Panc1 (cell line): ENCODE results near the gene CYP11A1.

Experiments
- POLR2AphosphoS5 ChIP-seq: IDR thresholded peaks from 2 replicates; pipeline ENCODE4 v1.6.1; 2012; ENCODE audit warnings: mild to moderate bottlenecking, low read depth, low read length, moderate library complexity
- TCF7L2 ChIP-seq: IDR thresholded peaks from 2 replicates; pipeline ENCODE4 v1.6.1; 2011; ENCODE audit warnings: mild to moderate bottlenecking, low read depth, low read length, inconsistent platforms
- TF ChIP-seq, protein P1 (sequence below): fragments of 450-650 bp; IDR thresholded peaks from 2 replicates; pipeline ENCODE4 v1.5.1; 2017; ENCODE audit warnings: mild to moderate bottlenecking
- TF ChIP-seq, protein P2 (sequence below), 2 experiments: IDR thresholded peaks; 2 replicates each; pipeline ENCODE4 v1.6.1; 2011 to 2012; ENCODE audit warnings: low read depth in 2 of 2, control low read depth in 1 of 2, low read length in 1 of 2, mild to moderate bottlenecking in 1 of 2, moderate library complexity in 1 of 2; ENCODE audit not compliant: insufficient read depth in 1 of 2

- TF ChIP-seq, protein P1, sequence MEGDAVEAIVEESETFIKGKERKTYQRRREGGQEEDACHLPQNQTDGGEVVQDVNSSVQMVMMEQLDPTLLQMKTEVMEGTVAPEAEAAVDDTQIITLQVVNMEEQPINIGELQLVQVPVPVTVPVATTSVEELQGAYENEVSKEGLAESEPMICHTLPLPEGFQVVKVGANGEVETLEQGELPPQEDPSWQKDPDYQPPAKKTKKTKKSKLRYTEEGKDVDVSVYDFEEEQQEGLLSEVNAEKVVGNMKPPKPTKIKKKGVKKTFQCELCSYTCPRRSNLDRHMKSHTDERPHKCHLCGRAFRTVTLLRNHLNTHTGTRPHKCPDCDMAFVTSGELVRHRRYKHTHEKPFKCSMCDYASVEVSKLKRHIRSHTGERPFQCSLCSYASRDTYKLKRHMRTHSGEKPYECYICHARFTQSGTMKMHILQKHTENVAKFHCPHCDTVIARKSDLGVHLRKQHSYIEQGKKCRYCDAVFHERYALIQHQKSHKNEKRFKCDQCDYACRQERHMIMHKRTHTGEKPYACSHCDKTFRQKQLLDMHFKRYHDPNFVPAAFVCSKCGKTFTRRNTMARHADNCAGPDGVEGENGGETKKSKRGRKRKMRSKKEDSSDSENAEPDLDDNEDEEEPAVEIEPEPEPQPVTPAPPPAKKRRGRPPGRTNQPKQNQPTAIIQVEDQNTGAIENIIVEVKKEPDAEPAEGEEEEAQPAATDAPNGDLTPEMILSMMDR, result no peak
- no peak for TF ChIP-seq TCF7L2
- TF ChIP-seq, protein P2, sequence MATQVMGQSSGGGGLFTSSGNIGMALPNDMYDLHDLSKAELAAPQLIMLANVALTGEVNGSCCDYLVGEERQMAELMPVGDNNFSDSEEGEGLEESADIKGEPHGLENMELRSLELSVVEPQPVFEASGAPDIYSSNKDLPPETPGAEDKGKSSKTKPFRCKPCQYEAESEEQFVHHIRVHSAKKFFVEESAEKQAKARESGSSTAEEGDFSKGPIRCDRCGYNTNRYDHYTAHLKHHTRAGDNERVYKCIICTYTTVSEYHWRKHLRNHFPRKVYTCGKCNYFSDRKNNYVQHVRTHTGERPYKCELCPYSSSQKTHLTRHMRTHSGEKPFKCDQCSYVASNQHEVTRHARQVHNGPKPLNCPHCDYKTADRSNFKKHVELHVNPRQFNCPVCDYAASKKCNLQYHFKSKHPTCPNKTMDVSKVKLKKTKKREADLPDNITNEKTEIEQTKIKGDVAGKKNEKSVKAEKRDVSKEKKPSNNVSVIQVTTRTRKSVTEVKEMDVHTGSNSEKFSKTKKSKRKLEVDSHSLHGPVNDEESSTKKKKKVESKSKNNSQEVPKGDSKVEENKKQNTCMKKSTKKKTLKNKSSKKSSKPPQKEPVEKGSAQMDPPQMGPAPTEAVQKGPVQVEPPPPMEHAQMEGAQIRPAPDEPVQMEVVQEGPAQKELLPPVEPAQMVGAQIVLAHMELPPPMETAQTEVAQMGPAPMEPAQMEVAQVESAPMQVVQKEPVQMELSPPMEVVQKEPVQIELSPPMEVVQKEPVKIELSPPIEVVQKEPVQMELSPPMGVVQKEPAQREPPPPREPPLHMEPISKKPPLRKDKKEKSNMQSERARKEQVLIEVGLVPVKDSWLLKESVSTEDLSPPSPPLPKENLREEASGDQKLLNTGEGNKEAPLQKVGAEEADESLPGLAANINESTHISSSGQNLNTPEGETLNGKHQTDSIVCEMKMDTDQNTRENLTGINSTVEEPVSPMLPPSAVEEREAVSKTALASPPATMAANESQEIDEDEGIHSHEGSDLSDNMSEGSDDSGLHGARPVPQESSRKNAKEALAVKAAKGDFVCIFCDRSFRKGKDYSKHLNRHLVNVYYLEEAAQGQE (IDR thresholded peaks at IDR 0.05; ENCODE audit: insufficient read depth in 1 of 2, low read depth in 2 of 2, low read length in 1 of 2), result no peak
- no peak for TF ChIP-seq POLR2AphosphoS5
Observed at GRCh38 chr15:74301583-74302361, 65.7 kb downstream of the CYP11A1 start.
